ENCODE measurements around the gene FZD2. TPM values are rescaled to one million over a fixed set of nuclear protein-coding genes. Genes with fewer than 3 reads are reported as not detected.

Gene FZD2
- total RNA-seq, 1 experiment from 2014 or later, result 12.8 TPM

- ChIA-PET RAD21 (ENCODE audit: low non-redundant PET in 1 of 2, low total read pairs in 2 of 2, uncharacterized antibody in 2 of 2, unreplicated experiment in 2 of 2) (no interaction called here), CTCF (no interaction called here), POLR2A (interaction anchor here (0.6 kb wide), 1 partner anchor 969 kb away, joined by 3 read pairs; no protein-coding TSS in a partner anchor)
- Histone ChIP-seq H3K9me3 (ENCODE audit: control insufficient read depth in 1 of 2, insufficient read depth in 1 of 2, low read depth in 1 of 2, low read length in 2 of 2) (no peaks in the 10 kb centered on the region), H3K4me3 (replicated peaks in 1 of 2; ENCODE audit: low read depth in 1 of 2, low read length in 2 of 2) (no peak overlapping the region), H3K9ac (ENCODE audit: low read length) (no peak overlapping the region), H3K4me2 (ENCODE audit: low read length) (no peak overlapping the region), H2AFZ (ENCODE audit: low read depth, low read length, poor library complexity, severe bottlenecking) (no peak overlapping the region), H3K36me3 (ENCODE audit: control insufficient read depth in 1 of 2, insufficient read depth in 2 of 2, low read length in 2 of 2) (no peaks in the 10 kb centered on the region), H3K79me2 (ENCODE audit: insufficient read depth, low read length) (no peaks in the 10 kb centered on the region), H3K27ac (ENCODE audit: low read depth, low read length) (no peak overlapping the region), H3K9me2 (ENCODE audit: insufficient read depth) (no peaks in the 10 kb centered on the region), H3K27me3 (ENCODE audit: insufficient read depth, low read length) (no peaks in the 10 kb centered on the region), H4K20me1 (ENCODE audit: insufficient read depth) (no peaks in the 10 kb centered on the region), H3K4me1 (ENCODE audit: control insufficient read depth in 1 of 2, insufficient read depth in 2 of 2, low read length in 2 of 2) (no peaks in the 10 kb centered on the region)
- no peak for DNase-seq (ENCODE audit: low read depth, low spot score)
- no TSS peak for BruUV-seq (replicated peaks)
- ATAC-seq, result no peak
- no peak for TF ChIP-seq EZH2 (IDR thresholded peaks at IDR 0.05)
- TF ChIP-seq POLR2A (IDR thresholded peaks at IDR 0.05; ENCODE audit: borderline replicate concordance, extremely low read depth, insufficient read depth, insufficient read length), result no peak
- TF ChIP-seq ELF1 (IDR thresholded peaks at IDR 0.05; ENCODE audit: borderline replicate concordance, low read depth), result no peak
- no peak for TF ChIP-seq TCF7L2 (IDR thresholded peaks at IDR 0.05; ENCODE audit: borderline replicate concordance, extremely low read depth, insufficient read depth, insufficient read length)
- no peak for TF ChIP-seq CBX3 (IDR thresholded peaks at IDR 0.05; ENCODE audit: low read depth)
- TF ChIP-seq ZBTB33 (IDR thresholded peaks at IDR 0.05; ENCODE audit: extremely low read depth, insufficient replicate concordance, low read length), result no peak
- TF ChIP-seq ZNF274 (IDR thresholded peaks at IDR 0.05; ENCODE audit: low read depth, low read length), result no peak
- no peak for TF ChIP-seq REST (IDR thresholded peaks at IDR 0.05; ENCODE audit: low read depth)
- TF ChIP-seq RAD21 (IDR thresholded peaks at IDR 0.05; ENCODE audit: low read depth), result no peak
- TF ChIP-seq SP1 (IDR thresholded peaks at IDR 0.05; ENCODE audit: low read depth), result no peak
- no peak for TF ChIP-seq CEBPB (IDR thresholded peaks at IDR 0.05; ENCODE audit: low read depth)
- no peak for TF ChIP-seq POLR2AphosphoS5 (IDR thresholded peaks at IDR 0.05; ENCODE audit: low read depth, low read length)
- no peak for TF ChIP-seq SIN3A (IDR thresholded peaks at IDR 0.05; ENCODE audit: low read depth)
- no peak for TF ChIP-seq ZFX (IDR thresholded peaks at IDR 0.05)
- TF ChIP-seq FOSL1 (IDR thresholded peaks at IDR 0.05; ENCODE audit: low read depth), result no peak
- no peak for TF ChIP-seq CTCF (IDR thresholded peaks at IDR 0.05 in 2 of 3, conservative IDR thresholded peaks at IDR 0.05 in 1 of 3; ENCODE audit: borderline replicate concordance in 1 of 3, insufficient read depth in 1 of 3, low read depth in 2 of 3, low read length in 2 of 3)
- TF ChIP-seq EGR1 (IDR thresholded peaks at IDR 0.05; ENCODE audit: low read depth), result no peak
- intact Hi-C loops (cut with micrococcal nuclease), result no loop called here
Observed at GRCh38 chr17:44608727-44609435, 51.6 kb downstream of the FZD2 start.

Measured in HCT116 (cell line).